Lung microvascular endothelial cell (primary cell): ENCODE data around the gene TTC24. TPM values are rescaled to one million over a fixed set of nuclear protein-coding genes. Genes with fewer than 3 reads are reported as not detected.
A peak's percentile ranks its signal among the peaks of the same experiment; 100 is the strongest.
"Not testable (repeated sequence)": the region's sequence is repeated elsewhere in the genome, so short reads cannot be mapped to it uniquely, and the experiment has no call there.

Experiments used
- DNase-seq, 2 donors: peaks; one replicate each; pipeline versions ENCODE4 v3.0.0 to v3.0.0-alpha.2; 2010; ENCODE audit warnings: low read depth in 2 of 2
- total RNA-seq: library from RNA; depleted of rRNA; stranded (reverse); fragments of >200 nt; gene quantifications from 2 replicates; pipeline ENCODE4 v1.2.1, GENCODE V29; 2014

The TTC24 gene
- total RNA-seq, 1 donor from 2014 or later: not detected

DNA sequence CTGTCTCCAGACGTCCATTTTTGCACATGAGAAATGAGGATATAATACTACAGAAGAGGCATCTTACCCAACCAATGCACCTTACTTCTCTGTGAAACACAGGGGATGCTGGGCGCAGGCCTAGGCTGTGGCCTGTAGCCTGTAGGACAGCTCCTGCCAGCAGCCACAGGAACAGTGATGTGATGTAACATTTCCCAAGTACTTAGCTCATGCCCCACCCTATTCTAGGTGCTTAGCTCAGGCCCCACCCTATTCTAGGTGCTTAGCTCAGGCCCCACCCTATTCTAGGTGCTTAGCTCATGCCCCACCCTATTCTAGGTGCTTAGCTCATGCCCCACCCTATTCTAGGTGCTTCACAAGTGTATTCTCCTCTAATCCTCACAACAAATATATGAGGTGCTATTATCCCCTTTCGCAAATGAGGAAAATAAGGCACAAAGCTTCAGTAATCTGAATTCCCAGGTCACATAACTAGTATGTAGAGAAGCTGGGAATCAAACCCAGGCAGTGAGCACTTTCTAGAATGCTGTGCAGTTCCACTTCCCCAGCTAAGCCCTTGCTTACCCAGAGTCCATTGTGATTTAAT, 7.5 kb downstream of the TTC24 start:
- DNase-seq: no peak

DNA sequence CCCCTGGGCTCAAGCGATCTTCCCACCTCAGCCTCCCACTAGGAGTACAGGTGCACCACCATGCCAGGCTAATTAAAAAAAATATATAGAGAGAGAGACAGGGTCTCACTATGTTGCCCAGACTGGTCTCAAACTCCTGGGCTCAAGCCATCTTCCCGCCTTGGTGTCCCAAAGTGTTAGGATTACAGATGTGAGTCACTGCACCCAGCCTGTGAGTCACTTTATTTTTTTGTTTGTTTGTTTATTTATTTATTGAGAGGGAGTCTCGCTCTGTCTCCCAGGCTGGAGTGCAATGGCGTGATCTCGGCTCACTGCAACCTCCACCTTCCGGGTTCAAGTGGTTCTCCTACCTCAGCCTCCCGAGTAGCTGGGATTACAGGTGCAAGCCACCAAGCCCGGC, 8.4 kb downstream of the TTC24 start:
- DNase-seq: not testable (repeated sequence)

DNA sequence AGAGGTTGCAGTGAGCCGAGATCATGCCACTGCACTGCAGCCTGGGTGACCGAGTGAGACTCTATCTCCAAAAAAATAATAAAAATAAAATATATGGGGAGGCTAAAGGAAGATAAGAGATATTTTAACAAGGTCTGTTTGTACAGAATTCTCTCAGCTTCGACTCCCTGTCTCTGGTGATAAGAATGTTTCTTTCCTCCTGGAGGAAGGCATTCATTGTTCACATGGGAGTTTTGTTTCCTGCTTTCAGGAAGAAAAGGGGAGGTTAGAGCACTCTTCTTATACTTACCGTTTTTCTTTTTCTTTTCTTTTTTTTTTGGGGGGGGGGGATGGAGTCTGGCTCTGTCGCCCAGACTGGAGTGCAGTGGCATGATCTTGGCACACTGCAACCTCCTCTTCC, 10.0 kb downstream of the TTC24 start:
- DNase-seq: no peak

DNA sequence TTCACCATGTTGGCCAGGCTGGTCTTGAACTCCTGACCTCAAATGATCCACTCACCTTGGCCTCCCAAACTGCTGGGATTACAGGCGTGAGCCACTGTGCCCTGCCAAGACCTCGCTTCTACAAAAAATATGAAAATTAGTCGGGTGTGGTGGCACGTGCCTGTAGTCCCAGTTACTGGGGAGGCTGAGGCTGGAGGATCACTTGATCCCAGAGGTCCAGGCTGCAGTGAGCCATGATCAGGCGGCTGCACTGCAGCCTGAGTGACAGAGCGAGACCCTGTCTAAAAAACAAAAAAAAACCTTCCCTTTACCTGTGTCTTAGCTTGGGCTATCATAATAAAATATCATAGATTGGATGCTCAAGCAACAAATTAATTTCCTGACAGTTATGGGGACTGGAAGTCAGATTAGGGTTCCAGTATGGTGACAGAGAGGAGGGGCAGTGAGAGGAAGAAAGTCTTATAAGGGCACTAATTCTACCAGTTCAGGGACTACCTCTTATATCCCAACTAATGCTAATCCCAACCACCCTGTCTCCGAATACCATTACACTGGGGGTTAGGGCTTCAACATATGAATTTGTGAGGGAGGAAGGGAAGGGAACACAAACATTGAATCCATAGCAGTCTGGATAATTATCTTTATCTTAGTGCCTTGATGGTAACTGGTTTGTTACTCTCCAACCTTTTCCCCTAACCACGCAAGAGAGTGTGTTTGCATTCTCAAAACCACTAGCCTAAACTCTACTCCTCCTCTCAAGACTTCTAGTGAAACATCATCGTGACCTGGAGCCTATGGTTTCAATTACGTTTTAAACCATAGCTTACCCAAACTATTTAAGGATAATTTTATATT, 11.0 kb downstream of the TTC24 start:
- DNase-seq: no peak

DNA sequence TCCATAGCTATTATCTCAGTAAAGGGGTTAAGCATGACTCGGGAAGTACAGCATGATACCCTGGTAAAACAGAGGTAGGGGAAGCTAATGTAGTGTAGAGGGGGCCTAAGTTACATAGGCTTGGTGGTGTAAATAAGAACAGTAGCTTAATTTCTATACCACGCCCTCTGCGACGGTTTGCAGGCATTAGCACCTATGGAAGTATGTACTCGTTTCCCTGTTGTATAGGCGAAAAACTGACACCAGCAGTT, 11.6 kb downstream of the TTC24 start:
- no peak for DNase-seq

DNA sequence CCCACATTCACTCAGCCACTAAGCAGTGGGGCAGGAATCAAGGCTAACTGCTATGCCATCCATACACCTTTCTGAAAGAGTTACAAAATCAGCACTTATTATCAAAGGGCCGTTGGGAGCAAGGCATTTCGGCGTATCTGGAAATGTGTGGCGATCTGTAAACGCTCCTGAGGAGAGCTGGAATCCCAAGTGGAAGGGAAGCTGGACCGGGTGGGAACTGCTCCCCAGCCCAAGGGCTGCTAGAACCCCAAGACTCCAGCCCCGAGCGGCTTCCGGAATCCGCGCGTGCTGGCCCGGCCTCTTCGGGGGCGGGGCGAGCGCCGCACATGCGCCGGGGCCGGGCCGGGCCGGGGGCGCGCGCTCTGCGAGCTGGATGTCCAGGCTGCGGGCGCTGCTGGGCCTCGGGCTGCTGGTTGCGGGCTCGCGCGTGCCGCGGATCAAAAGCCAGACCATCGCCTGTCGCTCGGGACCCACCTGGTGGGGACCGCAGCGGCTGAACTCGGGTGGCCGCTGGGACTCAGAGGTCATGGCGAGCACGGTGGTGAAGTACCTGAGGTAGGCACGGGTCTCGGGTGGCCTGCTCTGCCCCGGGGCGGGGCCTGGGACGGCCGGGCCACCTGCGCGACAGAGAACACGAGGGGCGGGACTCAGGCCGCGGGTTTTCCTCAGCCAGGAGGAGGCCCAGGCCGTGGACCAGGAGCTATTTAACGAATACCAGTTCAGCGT, 12.1 kb downstream of the TTC24 start, which contains the start of gene NAXE:
NAXE (plus strand) TSS at position 345 of the 726 bp plus-strand sequence; CDS start at position 374, 29 bp downstream.
- DNase-seq: peak; percentile 52 to 64

DNA sequence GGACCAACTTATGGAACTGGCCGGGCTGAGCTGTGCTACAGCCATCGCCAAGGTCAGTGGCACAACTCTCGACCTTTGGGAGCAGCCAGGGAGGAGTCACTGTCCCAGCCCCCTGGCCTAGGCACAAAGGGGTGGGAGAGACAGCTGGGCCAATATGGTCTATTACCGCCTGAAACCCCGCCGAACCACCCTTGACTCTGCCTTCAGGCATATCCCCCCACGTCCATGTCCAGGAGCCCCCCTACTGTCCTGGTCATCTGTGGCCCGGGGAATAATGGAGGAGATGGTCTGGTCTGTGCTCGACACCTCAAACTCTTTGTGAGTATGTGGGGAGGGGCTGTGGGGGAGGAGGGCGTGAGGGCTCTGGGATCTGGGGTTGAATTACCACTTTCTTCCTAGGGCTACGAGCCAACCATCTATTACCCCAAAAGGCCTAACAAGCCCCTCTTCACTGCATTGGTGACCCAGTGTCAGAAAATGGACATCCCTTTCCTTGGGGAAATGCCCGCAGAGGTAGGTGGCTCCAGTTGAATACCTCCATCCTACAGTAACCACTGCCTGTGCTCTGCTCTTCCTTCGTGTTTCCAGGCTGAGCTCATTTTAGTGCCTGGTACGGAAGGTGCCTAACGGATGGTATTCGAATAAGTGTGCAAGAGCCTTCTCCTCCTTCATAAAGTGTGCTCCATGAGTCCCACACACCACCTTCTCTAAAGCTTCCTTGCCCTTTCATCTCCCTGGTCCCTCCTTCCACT, 12.8 kb downstream of the TTC24 start:
- DNase-seq: no peak

DNA sequence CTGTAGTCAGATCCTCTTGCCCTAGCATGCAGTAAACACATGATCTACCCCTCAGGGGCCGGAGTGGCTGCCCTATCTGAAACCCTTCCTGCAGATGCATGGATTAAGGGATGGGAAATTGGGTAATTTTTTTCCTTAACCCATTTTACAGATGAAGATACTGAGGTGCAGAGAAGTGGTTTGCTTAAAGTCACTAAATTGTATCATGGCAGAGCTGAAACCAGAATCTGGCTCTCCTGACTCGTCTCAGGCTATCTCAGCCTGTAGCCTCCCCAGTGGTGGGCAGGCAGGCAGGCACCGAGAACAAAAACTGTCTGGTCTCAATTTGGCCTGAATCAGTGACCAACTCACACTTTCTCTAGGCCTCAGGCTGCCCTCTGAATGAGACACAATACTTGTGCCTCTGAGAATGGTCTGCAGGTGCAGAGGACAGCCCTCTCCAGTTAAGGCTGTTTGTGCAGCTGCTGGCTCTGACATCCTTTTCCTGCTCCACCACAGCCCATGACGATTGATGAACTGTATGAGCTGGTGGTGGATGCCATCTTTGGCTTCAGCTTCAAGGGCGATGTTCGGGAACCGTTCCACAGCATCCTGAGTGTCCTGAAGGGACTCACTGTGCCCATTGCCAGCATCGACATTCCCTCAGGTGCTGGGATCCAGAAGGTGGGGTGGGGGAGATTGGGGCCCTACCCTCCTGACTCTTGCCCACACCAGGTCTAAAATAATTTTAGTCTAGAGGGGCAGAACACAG, 13.6 kb downstream of the TTC24 start:
- peak; percentile 26 to 84 for DNase-seq

DNA sequence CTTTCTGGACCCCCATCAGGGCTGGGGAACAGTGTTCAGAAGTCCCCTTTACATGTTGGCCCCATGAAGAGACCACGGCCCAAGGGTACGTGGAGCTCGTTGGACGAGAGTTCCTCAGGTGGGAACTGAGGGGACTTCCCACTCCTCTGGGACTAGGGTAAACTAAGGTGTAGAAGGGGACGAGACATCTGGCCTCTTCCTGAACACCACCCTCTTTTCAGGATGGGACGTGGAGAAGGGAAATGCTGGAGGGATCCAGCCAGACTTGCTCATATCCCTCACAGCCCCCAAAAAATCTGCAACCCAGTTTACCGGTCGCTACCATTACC, 14.1 kb downstream of the TTC24 start:
- DNase-seq: no peak

DNA sequence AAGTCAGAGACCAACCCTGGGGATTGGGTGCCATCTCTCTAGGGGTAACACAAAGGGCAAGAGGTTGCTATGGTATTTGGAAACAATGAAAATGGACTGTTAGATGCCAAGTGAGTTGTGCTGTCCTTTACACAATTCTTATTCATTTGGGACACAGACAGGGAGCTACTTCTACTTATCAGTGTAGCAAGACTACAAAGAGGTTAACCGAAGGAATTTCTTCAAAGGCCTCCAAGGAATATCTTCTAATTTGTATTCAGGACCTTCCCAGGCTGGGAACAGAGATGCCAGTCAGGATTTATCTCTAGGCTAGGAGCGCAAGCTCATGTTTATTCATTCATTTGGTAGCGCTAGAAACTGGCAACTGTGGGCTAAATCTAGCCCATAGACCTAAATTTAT, 14.7 kb downstream of the TTC24 start:
- no peak for DNase-seq

DNA sequence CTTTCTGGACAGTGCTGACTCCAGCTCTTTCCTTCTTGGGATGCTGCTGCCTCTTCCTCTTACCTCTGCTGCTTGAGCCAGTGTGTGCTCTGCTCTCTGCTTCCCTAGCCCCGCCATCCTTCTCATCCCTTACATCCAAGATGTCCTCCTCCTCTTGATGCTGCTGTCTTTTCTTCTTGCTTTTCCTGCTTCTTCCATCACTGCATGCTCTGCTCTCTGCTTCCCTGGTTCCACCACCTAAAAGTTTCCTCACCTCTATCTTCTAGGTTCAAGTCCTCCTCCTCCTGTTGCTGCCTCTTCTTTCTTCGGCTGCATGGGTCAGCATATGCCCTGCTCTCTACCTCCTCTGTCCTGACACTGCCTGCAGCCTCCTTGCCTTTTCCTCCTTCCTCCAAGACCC, 15.5 kb downstream of the TTC24 start:
- no peak for DNase-seq

DNA sequence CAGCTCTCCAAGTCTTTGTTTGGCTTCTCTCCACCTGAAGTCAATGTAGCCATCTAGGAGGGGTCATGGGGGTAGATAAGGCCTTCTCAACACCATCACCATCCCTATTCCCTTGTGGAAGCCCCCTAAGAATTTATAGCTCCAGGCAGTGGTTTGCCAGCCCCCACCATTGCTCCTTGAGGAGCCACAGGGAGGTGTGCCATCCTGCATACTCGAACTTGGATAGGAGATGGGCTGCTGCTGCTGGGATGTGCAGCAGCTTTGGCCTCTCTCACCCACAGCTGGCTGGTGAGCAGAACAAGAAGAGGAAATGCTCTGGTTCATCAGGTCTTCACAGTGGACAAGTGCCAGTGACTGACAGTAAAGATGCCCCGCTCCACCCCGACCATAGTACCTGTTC, 16.9 kb downstream of the TTC24 start:
- DNase-seq: no peak

DNA sequence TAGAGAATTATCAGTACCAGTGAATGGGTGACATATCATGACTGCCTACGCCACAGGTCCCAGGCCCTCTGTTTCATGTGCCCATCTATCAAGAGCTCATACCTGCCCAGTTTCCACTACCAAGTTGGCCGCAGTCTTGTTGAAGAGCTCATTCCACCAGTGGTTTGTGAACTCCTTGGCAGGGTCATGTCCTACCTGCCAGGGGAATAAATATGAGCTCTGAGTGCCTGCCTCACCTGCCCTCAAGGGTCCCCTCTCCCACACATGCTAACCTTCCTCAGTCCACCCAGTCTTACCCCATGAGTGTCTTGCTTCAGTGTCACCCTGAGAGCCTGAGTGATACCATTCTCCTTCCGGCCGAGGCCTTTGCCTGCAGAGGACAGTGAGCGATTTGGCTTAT, 18.6 kb downstream of the TTC24 start:
- no peak for DNase-seq

DNA sequence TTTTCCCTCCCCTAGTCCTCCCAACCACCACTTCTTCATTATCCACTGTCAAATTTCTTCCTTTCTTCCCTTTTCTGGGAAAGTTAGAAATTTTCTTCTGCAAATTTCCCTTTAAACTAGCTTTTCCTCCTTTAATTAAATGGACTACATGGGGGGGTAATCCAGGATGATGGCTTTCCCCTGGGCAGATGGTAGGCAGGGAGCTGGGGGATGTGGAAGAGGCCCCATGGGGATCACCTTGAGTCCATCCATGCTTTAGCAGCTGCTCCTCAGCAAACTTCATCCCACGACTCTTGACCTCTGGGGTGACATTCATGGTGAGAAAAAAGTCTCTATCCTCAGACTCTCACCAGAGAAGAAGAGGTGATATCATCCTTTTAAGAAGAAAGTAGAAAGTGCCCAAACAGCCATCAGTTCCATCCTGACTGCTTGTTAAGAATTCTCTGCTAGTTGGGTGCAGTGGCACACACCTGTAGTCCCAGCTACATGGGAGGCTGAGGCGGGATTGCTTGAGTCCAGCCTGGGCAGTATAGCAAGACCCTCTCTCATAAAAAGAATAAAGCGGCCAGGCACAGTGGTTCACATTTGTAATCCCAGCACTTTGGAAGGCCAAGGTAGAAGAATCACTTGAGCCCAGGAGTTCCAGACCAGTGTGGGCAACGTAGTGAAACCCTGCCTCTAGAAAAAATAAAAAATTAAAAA, 19.4 kb downstream of the TTC24 start:
- DNase-seq: no peak

DNA sequence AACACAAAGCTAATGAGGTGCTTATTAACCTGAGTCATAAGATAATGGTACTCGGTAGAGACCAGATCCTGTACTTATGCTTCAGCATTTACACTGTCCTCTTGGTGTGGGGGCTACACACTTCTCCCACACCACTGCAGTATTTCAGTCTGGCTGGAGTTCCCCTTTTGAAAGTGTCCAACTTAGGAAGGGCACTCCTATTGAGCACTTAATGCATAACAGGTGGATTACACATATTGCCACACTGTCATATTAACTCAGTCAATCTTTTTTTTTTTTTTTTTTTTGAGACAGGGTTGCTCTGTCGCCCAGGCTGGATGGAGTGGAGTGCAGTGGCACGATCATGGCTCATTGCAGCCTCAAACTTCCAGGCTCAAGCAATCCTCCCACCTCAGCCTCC, 20.3 kb downstream of the TTC24 start:
- peak in 1 of 2 donors; percentile 33 for DNase-seq

DNA sequence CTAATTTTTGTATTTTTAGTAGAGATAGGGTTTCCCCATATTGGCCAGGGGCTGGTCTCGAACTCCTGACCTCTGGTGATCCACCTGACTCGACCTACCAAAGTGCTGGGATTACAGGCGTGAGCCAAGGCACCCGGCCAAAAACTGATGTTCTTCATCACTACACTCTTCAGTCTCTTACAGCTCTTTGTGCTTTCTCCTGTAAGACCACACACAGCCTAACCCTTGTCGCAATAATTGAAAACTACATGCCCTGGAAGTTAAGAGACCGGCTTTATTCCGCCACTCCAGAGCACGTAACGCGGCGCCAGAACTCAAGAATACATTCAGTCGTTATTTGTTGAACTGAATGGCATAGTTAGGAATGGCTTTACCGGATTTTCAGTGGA, 21.2 kb downstream of the TTC24 start:
- DNase-seq: no peak

DNA sequence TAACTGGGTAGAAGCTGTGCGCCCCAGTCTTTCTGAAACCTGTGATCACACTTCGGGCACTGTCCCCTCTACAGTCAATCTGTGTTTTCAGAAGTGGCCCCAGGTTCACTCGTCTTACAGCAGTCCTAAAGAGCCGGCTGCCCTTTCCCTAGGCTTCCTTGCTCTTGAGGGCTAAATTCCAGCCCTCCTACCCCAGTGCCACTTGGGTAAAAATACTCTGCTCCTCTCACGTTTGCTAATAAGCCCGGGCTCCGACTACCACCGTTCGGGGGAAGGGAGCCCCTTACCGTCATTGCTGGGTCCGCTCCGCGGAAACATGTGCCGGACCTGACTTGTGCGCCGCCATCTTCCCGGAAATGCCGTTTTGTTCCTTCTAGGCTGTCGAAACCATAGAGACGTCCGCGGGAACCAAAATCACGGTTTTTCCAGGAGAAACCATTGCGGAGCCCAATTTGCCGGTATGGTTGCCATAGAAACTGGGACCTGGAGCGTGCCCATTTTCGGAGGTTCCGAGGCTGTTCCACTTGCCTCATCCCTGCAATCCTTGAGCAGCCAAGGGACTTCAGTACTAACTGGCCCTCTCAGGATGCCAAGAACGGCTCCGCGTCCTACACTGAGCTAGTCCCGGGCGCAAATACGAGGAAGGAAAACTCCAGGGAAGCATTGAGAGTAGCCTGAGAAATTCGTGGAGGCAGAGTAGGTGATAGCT, 21.8 kb downstream of the TTC24 start, which contains the start of gene GPATCH4:
GPATCH4 (minus strand) TSS at position 358 of the 709 bp plus-strand sequence.
- DNase-seq: peak; percentile 82 to 89

DNA sequence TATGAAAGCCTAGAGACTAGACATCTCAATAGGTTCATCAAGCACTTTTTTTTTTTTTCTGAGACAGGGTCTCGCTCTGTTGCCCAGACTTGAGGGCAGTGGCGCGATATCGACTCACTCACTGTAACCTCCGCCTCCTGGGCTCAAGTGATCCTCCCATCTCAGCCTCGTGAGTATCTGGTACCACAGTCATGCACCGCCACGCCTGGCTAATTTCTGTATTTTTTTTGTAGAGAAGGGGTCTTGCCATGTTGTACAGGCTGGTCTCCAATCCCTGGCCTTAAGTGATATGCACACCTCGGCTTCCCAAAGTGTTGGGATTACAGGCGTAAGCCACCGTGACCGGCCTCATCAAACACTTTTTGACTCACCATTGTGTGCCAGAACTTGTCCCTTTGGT, 22.4 kb downstream of the TTC24 start:
- no peak for DNase-seq

DNA sequence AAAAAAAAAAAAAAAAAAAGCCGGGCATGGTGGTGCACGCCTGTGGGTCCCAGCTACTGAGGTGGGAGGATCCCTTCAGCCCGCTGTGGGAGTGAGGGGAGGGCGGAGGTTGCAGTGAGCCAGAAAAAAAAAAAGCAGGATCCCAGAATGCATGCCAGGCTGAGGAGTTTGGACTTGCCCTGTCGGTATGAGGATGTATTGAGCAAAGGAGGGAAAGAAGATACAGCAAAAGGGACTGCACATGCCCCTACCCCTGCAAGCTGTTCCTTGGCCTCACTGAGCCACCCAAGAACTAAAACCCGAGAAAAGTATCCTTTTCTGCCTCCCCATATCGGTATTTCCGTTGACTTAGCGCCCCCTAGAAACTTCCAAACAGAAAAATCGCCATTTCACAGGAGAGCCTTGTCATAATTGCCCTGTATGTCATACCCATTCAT, 23.1 kb downstream of the TTC24 start:
- peak in 1 of 2 donors; percentile 28 for DNase-seq

DNA sequence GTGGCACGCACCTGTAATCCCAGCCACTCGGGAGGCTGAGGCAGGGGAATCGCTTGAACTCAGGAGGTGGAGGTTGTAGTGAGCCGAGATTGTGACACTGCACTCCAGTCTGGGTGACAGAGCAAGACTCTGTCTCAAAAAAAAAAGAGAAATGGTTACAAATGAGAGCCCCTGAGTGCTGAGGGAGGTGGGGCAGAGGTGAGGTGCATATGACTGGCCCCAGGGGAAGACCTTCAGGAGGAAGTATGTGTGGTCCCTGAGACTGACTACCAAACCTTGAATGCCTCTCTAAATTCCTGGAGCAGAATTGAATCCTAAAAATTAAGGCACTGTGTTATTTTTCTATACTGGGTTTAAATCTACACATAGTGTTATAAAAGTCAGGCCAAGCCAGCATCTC, 27.8 kb downstream of the TTC24 start:
- not testable (repeated sequence) for DNase-seq
